Activated CD8-positive, alpha-beta T cell treated with anti-CD3 and anti-CD28 coated beads, Interleukin-2, amount 10 ng/mL, durations not matched to agents 7 days and 5 days (primary cell): ENCODE results near the gene CSRNP3. TPM values are rescaled to one million over a fixed set of nuclear protein-coding genes. Genes with fewer than 3 reads are reported as not detected.

Source experiments
- ATAC-seq: fragments of 150-1000 bp; cut with Tn5 transposase; one replicate; pipeline ENCODE4 v1.10.0; 2021; ENCODE audit warnings: moderate library complexity
- CTCF ChIA-PET: fragments of 350-600 bp; sonication (Branson Sonifier 250); formaldehyde crosslinking; loops from one replicate; lab custom pipeline; 2021; ENCODE audit warnings: antibody characterized with exemption; lab: Charles Lee
- POLR2A ChIA-PET: fragments of 350-600 bp; sonication (Branson Sonifier 250); formaldehyde crosslinking; loops from one replicate; lab custom pipeline; 2021; ENCODE audit warnings: antibody characterized with exemption; lab: Charles Lee
- DNase-seq: peaks from one replicate; pipeline ENCODE4 v3.0.0-alpha.2; 2020
- H3K27ac Mint-ChIP-seq: one replicate; pipeline ENCODE4 v1.8.0; 2021; ENCODE audit warnings: mild to moderate bottlenecking, mixed read lengths
- H3K27me3 Mint-ChIP-seq: one replicate; pipeline ENCODE4 v1.8.0; 2021; ENCODE audit warnings: low read depth, mixed read lengths
- H3K36me3 Mint-ChIP-seq: one replicate; pipeline ENCODE4 v1.8.0; 2021; ENCODE audit warnings: low read depth, mixed read lengths
- H3K4me1 Mint-ChIP-seq: one replicate; pipeline ENCODE4 v1.8.0; 2021; ENCODE audit warnings: low read depth, mixed read lengths
- H3K4me3 Mint-ChIP-seq: one replicate; pipeline ENCODE4 v1.8.0; 2021; ENCODE audit warnings: mild to moderate bottlenecking, mixed read lengths
- H3K9me3 Mint-ChIP-seq: one replicate; pipeline ENCODE4 v1.8.0; 2022; ENCODE audit warnings: mixed read lengths; ENCODE audit not compliant: insufficient read depth
- total RNA-seq, 2 experiments: library from RNA; stranded (reverse); gene quantifications; one replicate each; pipeline ENCODE4 v1.2.3, GENCODE V29; 2021

CSRNP3 gene
- total RNA-seq, 2 experiments from 2014 or later = not detected

GRCh38 chr2:165474619-165475276, 5.2 kb downstream of the CSRNP3 start:
- CTCF ChIA-PET = no interaction called here
- peaks cover 2% of the 10 kb centered on the region for H3K27me3 Mint-ChIP-seq

GRCh38 chr2:165475277-165476004, 5.9 kb downstream of the CSRNP3 start:
- ATAC-seq = no peak
- ChIA-PET POLR2A (no interaction called here), CTCF (no interaction called here)
- no peaks in the 10 kb centered on the region for H3K36me3 Mint-ChIP-seq
- no peaks in the 10 kb centered on the region for H3K9me3 Mint-ChIP-seq
- no peak overlapping the region for H3K4me3 Mint-ChIP-seq
- peaks cover 2% of the 10 kb centered on the region for H3K27me3 Mint-ChIP-seq
- DNase-seq = no peak
- H3K4me1 Mint-ChIP-seq = no peaks in the 10 kb centered on the region
- no peak overlapping the region for H3K27ac Mint-ChIP-seq

More at GRCh38 chr2:165474619-165475276, 5.2 kb downstream of the CSRNP3 start:
- Mint-ChIP-seq H3K27ac (no peak overlapping the region), H3K36me3 (no peaks in the 10 kb centered on the region), H3K9me3 (no peaks in the 10 kb centered on the region), H3K4me1 (no peaks in the 10 kb centered on the region), H3K4me3 (no peak overlapping the region)
- POLR2A ChIA-PET = no interaction called here
- no peak for DNase-seq
- ATAC-seq = no peak

GRCh38 chr2:165479856-165480255, 10.4 kb downstream of the CSRNP3 start:
- Mint-ChIP-seq H3K9me3 (no peaks in the 10 kb centered on the region), H3K27me3 (no peaks in the 10 kb centered on the region), H3K27ac (no peak overlapping the region), H3K4me3 (no peak overlapping the region), H3K36me3 (no peaks in the 10 kb centered on the region), H3K4me1 (no peaks in the 10 kb centered on the region)
- POLR2A ChIA-PET = no interaction called here
- DNase-seq (no peak), ATAC-seq (no peak)
- CTCF ChIA-PET = no interaction called here

- Mint-ChIP-seq H3K27me3 (no peaks in the 10 kb centered on the region), H3K4me1 (no peaks in the 10 kb centered on the region), H3K36me3 (no peaks in the 10 kb centered on the region), H3K9me3 (no peaks in the 10 kb centered on the region), H3K27ac (no peak overlapping the region), H3K4me3 (no peak overlapping the region)
- DNase-seq = no peak
- ChIA-PET POLR2A (no interaction called here), CTCF (no interaction called here)
- ATAC-seq = no peak
Measured at GRCh38 chr2:165494573-165494972, 25.1 kb downstream of the CSRNP3 start.

GRCh38 chr2:165497659-165498317, 28.3 kb downstream of the CSRNP3 start:
- H3K27me3 Mint-ChIP-seq = no peaks in the 10 kb centered on the region
- POLR2A ChIA-PET = no interaction called here
- CTCF ChIA-PET = interaction anchor here (1.3 kb wide), 1 partner anchor 12 kb away, joined by 3 read pairs; no protein-coding TSS in a partner anchor
- DNase-seq (no peak), ATAC-seq (no peak)
- no peaks in the 10 kb centered on the region for H3K9me3 Mint-ChIP-seq
- H3K4me3 Mint-ChIP-seq = no peak overlapping the region
- H3K4me1 Mint-ChIP-seq = no peaks in the 10 kb centered on the region
- H3K27ac Mint-ChIP-seq = no peak overlapping the region
- no peaks in the 10 kb centered on the region for H3K36me3 Mint-ChIP-seq

- ATAC-seq (no peak), DNase-seq (no peak)
- Mint-ChIP-seq H3K27me3 (no peaks in the 10 kb centered on the region), H3K36me3 (no peaks in the 10 kb centered on the region), H3K4me3 (no peak overlapping the region), H3K27ac (no peak overlapping the region), H3K4me1 (no peaks in the 10 kb centered on the region), H3K9me3 (no peaks in the 10 kb centered on the region)
- ChIA-PET POLR2A (no interaction called here), CTCF (no interaction called here)
Measured at GRCh38 chr2:165499131-165499530, 29.6 kb downstream of the CSRNP3 start.

GRCh38 chr2:165500001-165500400, 30.5 kb downstream of the CSRNP3 start:
- no peak for DNase-seq
- no peak for ATAC-seq
- ChIA-PET CTCF (no interaction called here), POLR2A (no interaction called here)
- H3K36me3 Mint-ChIP-seq = no peaks in the 10 kb centered on the region
- H3K9me3 Mint-ChIP-seq = no peaks in the 10 kb centered on the region
- H3K27me3 Mint-ChIP-seq = no peaks in the 10 kb centered on the region
- no peak overlapping the region for H3K27ac Mint-ChIP-seq
- H3K4me3 Mint-ChIP-seq = no peak overlapping the region
- H3K4me1 Mint-ChIP-seq = no peaks in the 10 kb centered on the region

GRCh38 chr2:165500816-165501215, 31.3 kb downstream of the CSRNP3 start:
- no peaks in the 10 kb centered on the region for H3K9me3 Mint-ChIP-seq
- ATAC-seq (no peak), DNase-seq (no peak)
- POLR2A ChIA-PET = no interaction called here
- no peaks in the 10 kb centered on the region for H3K4me1 Mint-ChIP-seq
- CTCF ChIA-PET = no interaction called here
- H3K27ac Mint-ChIP-seq = no peak overlapping the region
- H3K27me3 Mint-ChIP-seq = no peaks in the 10 kb centered on the region
- H3K36me3 Mint-ChIP-seq = no peaks in the 10 kb centered on the region
- H3K4me3 Mint-ChIP-seq = no peak overlapping the region

GRCh38 chr2:165505514-165505913, 36.0 kb downstream of the CSRNP3 start:
- Mint-ChIP-seq H3K27ac (no peak overlapping the region), H3K4me3 (no peak overlapping the region), H3K4me1 (no peaks in the 10 kb centered on the region), H3K36me3 (no peaks in the 10 kb centered on the region), H3K27me3 (no peaks in the 10 kb centered on the region), H3K9me3 (no peaks in the 10 kb centered on the region)
- DNase-seq (no peak), ATAC-seq (no peak)
- POLR2A ChIA-PET = no interaction called here
- CTCF ChIA-PET = no interaction called here

- ChIA-PET CTCF (interaction anchor here (0.9 kb wide), 1 partner anchor 11 kb away, joined by 3 read pairs; no protein-coding TSS in a partner anchor), POLR2A (no interaction called here)
- Mint-ChIP-seq H3K4me1 (no peaks in the 10 kb centered on the region), H3K9me3 (no peaks in the 10 kb centered on the region), H3K27me3 (no peaks in the 10 kb centered on the region), H3K36me3 (no peaks in the 10 kb centered on the region), H3K27ac (no peak overlapping the region), H3K4me3 (no peak overlapping the region)
- DNase-seq (no peak), ATAC-seq (no peak)
Measured at GRCh38 chr2:165508927-165509326, 39.4 kb downstream of the CSRNP3 start.

GRCh38 chr2:165513479-165513878, 44.0 kb downstream of the CSRNP3 start:
- Mint-ChIP-seq H3K27ac (no peak overlapping the region), H3K4me1 (no peaks in the 10 kb centered on the region), H3K4me3 (no peak overlapping the region), H3K27me3 (no peaks in the 10 kb centered on the region), H3K9me3 (no peaks in the 10 kb centered on the region), H3K36me3 (no peaks in the 10 kb centered on the region)
- ChIA-PET CTCF (no interaction called here), POLR2A (no interaction called here)
- ATAC-seq (no peak), DNase-seq (no peak)

- Mint-ChIP-seq H3K4me3 (no peak overlapping the region), H3K9me3 (no peaks in the 10 kb centered on the region), H3K27me3 (no peaks in the 10 kb centered on the region), H3K36me3 (no peaks in the 10 kb centered on the region), H3K27ac (no peak overlapping the region), H3K4me1 (no peaks in the 10 kb centered on the region)
- CTCF ChIA-PET = interaction anchor here (0.7 kb wide), 1 partner anchor 27 kb away, joined by 3 read pairs; no protein-coding TSS in a partner anchor
- no peak for ATAC-seq
- POLR2A ChIA-PET = no interaction called here
- DNase-seq = no peak
Measured at GRCh38 chr2:165518611-165519010, 49.1 kb downstream of the CSRNP3 start.
